Measurements from ENCODE around the gene ISLR. TPM values are rescaled to one million over a fixed set of nuclear protein-coding genes. Genes with fewer than 3 reads are reported as not detected.

ISLR gene
- total RNA-seq, 1 donor from 2014 or later = not detected

DNA sequence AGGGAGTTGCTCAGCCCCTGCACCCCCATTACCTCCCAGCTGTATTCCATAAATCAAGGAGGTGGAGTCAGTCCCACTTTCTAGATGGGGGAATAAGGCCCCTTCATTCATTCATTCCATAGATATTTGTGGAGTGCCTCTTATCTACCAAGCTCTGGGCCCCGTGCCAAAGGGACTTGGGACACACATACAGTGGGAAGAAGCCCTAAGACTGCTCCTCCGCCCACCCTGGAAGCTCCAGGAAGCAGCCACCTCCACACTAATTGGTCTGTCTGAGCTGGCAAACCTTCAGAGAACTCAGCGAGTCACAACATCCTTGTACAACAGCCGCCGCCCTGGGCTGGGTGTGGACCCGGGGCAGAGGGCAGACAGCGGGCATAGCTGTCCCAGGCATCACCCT, 22.7 kb downstream of the ISLR start:
- TF ChIP-seq CTCF (conservative IDR thresholded peaks at IDR 0.05; ENCODE audit: low read depth, low read length) = no peak
- DNase-seq (ENCODE audit: low read depth) = no peak
- no peak overlapping the region for H3K4me3 ChIP-seq (ENCODE audit: low read depth, low read length)

DNA sequence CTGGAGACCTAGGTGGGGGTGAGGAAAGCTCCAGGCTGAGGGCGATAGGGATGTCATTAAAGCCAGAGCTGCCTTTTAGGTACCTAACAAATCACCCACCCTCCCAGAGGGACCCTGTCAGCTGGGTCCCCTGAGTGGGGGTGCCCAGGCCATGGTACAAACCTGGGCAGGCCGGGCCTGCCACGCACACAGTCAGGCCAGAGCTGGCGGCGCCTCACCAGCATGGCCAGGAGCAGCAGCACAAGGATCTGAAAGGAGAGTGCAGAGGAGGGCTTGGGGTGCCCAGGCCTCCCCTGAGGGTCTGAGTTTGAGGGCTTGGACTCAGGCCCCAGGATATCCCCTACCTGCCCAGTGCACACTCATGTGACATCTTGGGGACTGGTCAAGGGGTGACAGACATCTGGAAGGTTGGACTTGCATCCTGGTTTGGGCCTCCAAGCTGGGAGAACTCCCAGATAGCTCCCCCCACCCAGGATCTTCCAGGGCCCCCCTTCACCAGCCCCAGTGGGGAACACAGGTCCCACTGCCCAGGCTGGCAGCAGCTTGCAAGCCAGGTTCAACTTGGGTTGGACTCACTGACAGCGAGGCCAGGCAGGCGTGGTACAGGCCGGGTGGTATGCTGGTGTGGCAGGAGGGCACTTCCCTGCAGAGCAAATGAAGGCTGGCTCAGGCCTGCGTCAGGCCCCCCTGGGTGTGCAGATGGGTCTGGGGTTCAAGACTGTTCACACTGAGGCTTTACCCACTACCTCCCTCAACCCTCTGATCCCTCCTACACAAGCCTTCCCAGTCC, 23.9 kb downstream of the ISLR start:
- no peak for DNase-seq (ENCODE audit: low read depth)
- no peak for TF ChIP-seq CTCF (conservative IDR thresholded peaks at IDR 0.05; ENCODE audit: low read depth, low read length)
- H3K4me3 ChIP-seq (ENCODE audit: low read depth, low read length) = no peak overlapping the region

DNA sequence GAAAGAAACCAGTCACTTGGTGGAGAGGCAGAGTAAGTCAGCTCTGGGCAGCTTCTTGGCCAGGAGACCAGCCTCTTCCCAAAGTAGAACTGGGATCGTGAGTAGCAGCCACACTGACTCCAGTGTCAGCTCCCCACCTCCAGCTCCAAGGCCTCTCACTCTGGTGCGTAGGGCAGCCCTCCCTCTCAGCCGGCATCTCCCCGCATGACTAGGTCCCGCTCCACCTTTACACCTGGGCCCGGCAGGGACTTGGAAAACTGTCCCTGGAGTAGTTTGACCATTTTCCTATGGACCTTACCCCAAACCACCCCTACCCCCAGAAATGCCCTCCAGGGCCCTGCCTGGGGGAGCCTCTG, 25.8 kb downstream of the ISLR start:
- no peak overlapping the region for H3K4me3 ChIP-seq (ENCODE audit: low read depth, low read length)
- TF ChIP-seq CTCF (conservative IDR thresholded peaks at IDR 0.05; ENCODE audit: low read depth, low read length) = no peak
- no peak for DNase-seq (ENCODE audit: low read depth)

GRCh38 chr15:74200412-74200815, 26.9 kb downstream of the ISLR start:
- H3K4me3 ChIP-seq (ENCODE audit: low read depth, low read length) = no peak overlapping the region
- TF ChIP-seq CTCF (conservative IDR thresholded peaks at IDR 0.05; ENCODE audit: low read depth, low read length) = no peak
- DNase-seq (ENCODE audit: low read depth) = no peak

DNA sequence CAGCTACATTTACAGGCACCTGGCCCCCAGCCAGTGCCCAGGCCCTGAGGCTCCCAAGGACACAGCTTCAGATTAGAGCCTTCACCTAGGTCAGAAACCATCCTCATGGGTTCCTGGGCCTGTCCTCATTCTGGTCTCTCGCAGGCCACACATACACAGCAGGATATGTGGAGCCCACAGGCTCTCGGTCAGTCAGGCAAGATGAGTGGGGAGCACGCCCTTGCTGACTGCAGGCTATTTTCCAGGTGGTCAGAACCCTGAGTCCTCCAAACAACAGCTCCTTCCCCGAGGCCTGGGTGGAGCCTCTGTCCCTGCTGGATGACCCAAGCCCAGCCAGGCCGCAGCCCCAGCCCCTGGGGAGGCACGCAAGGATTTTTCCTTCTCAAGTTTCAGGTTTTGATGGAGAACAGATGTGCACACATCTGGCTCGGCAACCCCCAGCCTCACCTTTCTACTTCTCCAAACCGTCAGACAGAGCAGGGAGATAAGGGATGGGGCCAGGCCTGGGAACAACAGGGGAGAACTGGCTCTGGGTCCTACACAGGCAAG, 27.4 kb downstream of the ISLR start:
- H3K4me3 ChIP-seq (ENCODE audit: low read depth, low read length) = no peak overlapping the region
- TF ChIP-seq CTCF (conservative IDR thresholded peaks at IDR 0.05; ENCODE audit: low read depth, low read length) = no peak
- DNase-seq (ENCODE audit: low read depth) = no peak

DNA sequence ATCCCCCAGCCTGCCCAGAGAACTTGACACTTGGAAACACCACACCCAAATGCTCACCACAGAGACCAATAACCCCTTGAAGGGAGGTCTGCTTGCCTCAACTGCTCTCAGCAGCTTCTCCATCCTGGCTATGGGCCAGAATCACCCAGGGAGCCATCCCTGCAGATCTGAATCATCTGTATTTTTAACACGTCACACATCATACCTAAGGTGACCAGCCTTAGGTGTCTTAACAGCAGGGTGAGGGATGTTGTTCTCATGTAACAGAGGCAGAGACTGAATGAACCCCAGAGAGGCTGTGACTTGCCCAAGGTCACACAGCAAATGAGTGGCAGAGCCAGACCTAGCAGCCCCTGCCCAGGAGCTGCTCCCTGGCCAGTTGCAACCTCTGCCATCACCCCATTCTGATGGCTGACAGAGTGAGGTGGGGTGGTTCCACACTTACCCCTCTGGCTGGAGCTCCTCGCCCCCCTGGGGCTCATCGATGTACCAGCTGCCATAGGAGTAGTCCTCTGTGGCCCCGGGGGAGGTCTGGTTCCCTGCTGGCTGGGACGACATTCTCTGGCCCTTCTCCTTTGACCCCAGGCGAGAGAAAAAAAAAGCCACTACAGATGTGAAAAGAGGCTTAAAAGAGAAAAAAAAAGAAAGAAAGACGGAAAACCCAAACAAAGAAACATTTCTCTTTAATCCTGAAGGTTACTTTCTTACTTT, 28.4 kb downstream of the ISLR start:
- H3K4me3 ChIP-seq (ENCODE audit: low read depth, low read length) = no peak overlapping the region
- TF ChIP-seq CTCF (conservative IDR thresholded peaks at IDR 0.05; ENCODE audit: low read depth, low read length) = no peak
- DNase-seq (ENCODE audit: low read depth) = no peak

All from epithelial cell of proximal tubule (primary cell).